Measurements from ENCODE around the gene NRF1.

NRF1 gene

GRCh38 chr7:129604713-129605437 is 6.6 kb upstream of the NRF1 start:
- H3K4me3 ChIP-seq (ENCODE audit: insufficient read depth, low read depth, low read length, poor library complexity, severe bottlenecking) = no peak overlapping the region
- no peaks in the 10 kb centered on the region for H3K4me1 ChIP-seq (ENCODE audit: control insufficient read depth, insufficient read depth, low read length, poor library complexity, severe bottlenecking)
- no peaks in the 10 kb centered on the region for H3K9me3 ChIP-seq (ENCODE audit: control insufficient read depth, low read length)
- no peaks in the 10 kb centered on the region for H3K36me3 ChIP-seq (ENCODE audit: control insufficient read depth, insufficient read depth, low read length)
- no peak for DNase-seq
- H3K27me3 ChIP-seq (replicated peaks; ENCODE audit: control insufficient read depth, insufficient read depth, low read length, poor library complexity, severe bottlenecking) = no peaks in the 10 kb centered on the region
- no peak overlapping the region for H3K27ac ChIP-seq (ENCODE audit: insufficient read depth, low read length, poor library complexity, severe bottlenecking)

GRCh38 chr7:129605960-129606614 is 5.4 kb upstream of the NRF1 start:
- DNase-seq = no peak
- H3K36me3 ChIP-seq (ENCODE audit: control insufficient read depth, insufficient read depth, low read length) = no peaks in the 10 kb centered on the region
- H3K27ac ChIP-seq (ENCODE audit: insufficient read depth, low read length, poor library complexity, severe bottlenecking) = no peak overlapping the region
- H3K9me3 ChIP-seq (ENCODE audit: control insufficient read depth, low read length) = no peaks in the 10 kb centered on the region
- H3K4me3 ChIP-seq (ENCODE audit: insufficient read depth, low read depth, low read length, poor library complexity, severe bottlenecking) = no peak overlapping the region
- no peaks in the 10 kb centered on the region for H3K27me3 ChIP-seq (replicated peaks; ENCODE audit: control insufficient read depth, insufficient read depth, low read length, poor library complexity, severe bottlenecking)
- no peaks in the 10 kb centered on the region for H3K4me1 ChIP-seq (ENCODE audit: control insufficient read depth, insufficient read depth, low read length, poor library complexity, severe bottlenecking)

GRCh38 chr7:129606803-129607202 is 4.7 kb upstream of the NRF1 start:
- no peaks in the 10 kb centered on the region for H3K36me3 ChIP-seq (ENCODE audit: control insufficient read depth, insufficient read depth, low read length)
- H3K27ac ChIP-seq (ENCODE audit: insufficient read depth, low read length, poor library complexity, severe bottlenecking) = no peak overlapping the region
- no peaks in the 10 kb centered on the region for H3K4me1 ChIP-seq (ENCODE audit: control insufficient read depth, insufficient read depth, low read length, poor library complexity, severe bottlenecking)
- H3K4me3 ChIP-seq (ENCODE audit: insufficient read depth, low read depth, low read length, poor library complexity, severe bottlenecking) = no peak overlapping the region
- no peaks in the 10 kb centered on the region for H3K9me3 ChIP-seq (ENCODE audit: control insufficient read depth, low read length)
- no peaks in the 10 kb centered on the region for H3K27me3 ChIP-seq (replicated peaks; ENCODE audit: control insufficient read depth, insufficient read depth, low read length, poor library complexity, severe bottlenecking)
- DNase-seq = no peak

- Histone ChIP-seq H3K27me3 (replicated peaks; ENCODE audit: control insufficient read depth, insufficient read depth, low read length, poor library complexity, severe bottlenecking) (no peaks in the 10 kb centered on the region), H3K4me1 (ENCODE audit: control insufficient read depth, insufficient read depth, low read length, poor library complexity, severe bottlenecking) (no peaks in the 10 kb centered on the region), H3K36me3 (ENCODE audit: control insufficient read depth, insufficient read depth, low read length) (no peaks in the 10 kb centered on the region), H3K9me3 (ENCODE audit: control insufficient read depth, low read length) (no peaks in the 10 kb centered on the region), H3K27ac (ENCODE audit: insufficient read depth, low read length, poor library complexity, severe bottlenecking) (no peak overlapping the region), H3K4me3 (ENCODE audit: insufficient read depth, low read depth, low read length, poor library complexity, severe bottlenecking) (no peak overlapping the region)
- no peak for DNase-seq
Observed at GRCh38 chr7:129607471-129608120, 3.9 kb upstream of the NRF1 start.

- H3K27me3 ChIP-seq (replicated peaks; ENCODE audit: control insufficient read depth, insufficient read depth, low read length, poor library complexity, severe bottlenecking) = no peaks in the 10 kb centered on the region
- H3K27ac ChIP-seq (ENCODE audit: insufficient read depth, low read length, poor library complexity, severe bottlenecking) = no peak overlapping the region
- no peak for DNase-seq
- H3K9me3 ChIP-seq (ENCODE audit: control insufficient read depth, low read length) = no peaks in the 10 kb centered on the region
- no peak overlapping the region for H3K4me3 ChIP-seq (ENCODE audit: insufficient read depth, low read depth, low read length, poor library complexity, severe bottlenecking)
- no peaks in the 10 kb centered on the region for H3K36me3 ChIP-seq (ENCODE audit: control insufficient read depth, insufficient read depth, low read length)
- H3K4me1 ChIP-seq (ENCODE audit: control insufficient read depth, insufficient read depth, low read length, poor library complexity, severe bottlenecking) = peaks cover 8% of the 10 kb centered on the region
Observed at GRCh38 chr7:129609666-129610065, 1.9 kb upstream of the NRF1 start.

- Histone ChIP-seq H3K9me3 (ENCODE audit: control insufficient read depth, low read length) (no peaks in the 10 kb centered on the region), H3K36me3 (ENCODE audit: control insufficient read depth, insufficient read depth, low read length) (no peaks in the 10 kb centered on the region), H3K27ac (ENCODE audit: insufficient read depth, low read length, poor library complexity, severe bottlenecking) (peak overlapping the region; percentile 73), H3K27me3 (replicated peaks; ENCODE audit: control insufficient read depth, insufficient read depth, low read length, poor library complexity, severe bottlenecking) (no peaks in the 10 kb centered on the region), H3K4me1 (ENCODE audit: control insufficient read depth, insufficient read depth, low read length, poor library complexity, severe bottlenecking) (peaks cover 8% of the 10 kb centered on the region), H3K4me3 (ENCODE audit: insufficient read depth, low read depth, low read length, poor library complexity, severe bottlenecking) (peak overlapping the region; percentile 84)
- DNase-seq = no peak
Observed at GRCh38 chr7:129610709-129611245, 743 bp upstream of the NRF1 start.

- Histone ChIP-seq H3K27me3 (replicated peaks; ENCODE audit: control insufficient read depth, insufficient read depth, low read length, poor library complexity, severe bottlenecking) (no peaks in the 10 kb centered on the region), H3K4me1 (ENCODE audit: control insufficient read depth, insufficient read depth, low read length, poor library complexity, severe bottlenecking) (peaks cover 8% of the 10 kb centered on the region), H3K9me3 (ENCODE audit: control insufficient read depth, low read length) (no peaks in the 10 kb centered on the region), H3K4me3 (ENCODE audit: insufficient read depth, low read depth, low read length, poor library complexity, severe bottlenecking) (peak overlapping the region; percentile 84), H3K36me3 (ENCODE audit: control insufficient read depth, insufficient read depth, low read length) (no peaks in the 10 kb centered on the region), H3K27ac (ENCODE audit: insufficient read depth, low read length, poor library complexity, severe bottlenecking) (peak overlapping the region; percentile 73)
- peak in 2 of 3 donors; percentile 11 to 27 for DNase-seq
Observed at GRCh38 chr7:129612112-129613015, 844 bp downstream of the NRF1 start.

GRCh38 chr7:129613016-129613337 is 1.5 kb downstream of the NRF1 start:
- peak overlapping the region; percentile 73 for H3K27ac ChIP-seq (ENCODE audit: insufficient read depth, low read length, poor library complexity, severe bottlenecking)
- no peaks in the 10 kb centered on the region for H3K36me3 ChIP-seq (ENCODE audit: control insufficient read depth, insufficient read depth, low read length)
- DNase-seq = no peak
- no peaks in the 10 kb centered on the region for H3K27me3 ChIP-seq (replicated peaks; ENCODE audit: control insufficient read depth, insufficient read depth, low read length, poor library complexity, severe bottlenecking)
- peak overlapping the region; percentile 84 for H3K4me3 ChIP-seq (ENCODE audit: insufficient read depth, low read depth, low read length, poor library complexity, severe bottlenecking)
- no peaks in the 10 kb centered on the region for H3K9me3 ChIP-seq (ENCODE audit: control insufficient read depth, low read length)
- H3K4me1 ChIP-seq (ENCODE audit: control insufficient read depth, insufficient read depth, low read length, poor library complexity, severe bottlenecking) = peaks cover 12% of the 10 kb centered on the region

GRCh38 chr7:129615018-129615417 is 3.5 kb downstream of the NRF1 start:
- Histone ChIP-seq H3K27ac (ENCODE audit: insufficient read depth, low read length, poor library complexity, severe bottlenecking) (no peak overlapping the region), H3K27me3 (replicated peaks; ENCODE audit: control insufficient read depth, insufficient read depth, low read length, poor library complexity, severe bottlenecking) (no peaks in the 10 kb centered on the region), H3K9me3 (ENCODE audit: control insufficient read depth, low read length) (no peaks in the 10 kb centered on the region), H3K4me3 (ENCODE audit: insufficient read depth, low read depth, low read length, poor library complexity, severe bottlenecking) (no peak overlapping the region), H3K36me3 (ENCODE audit: control insufficient read depth, insufficient read depth, low read length) (no peaks in the 10 kb centered on the region), H3K4me1 (ENCODE audit: control insufficient read depth, insufficient read depth, low read length, poor library complexity, severe bottlenecking) (peaks cover 16% of the 10 kb centered on the region)
- DNase-seq = no peak
